ENCODE measurements around the gene TMEM204.

- TF ChIP-seq CTCF (IDR thresholded peaks at IDR 0.05) (no peak), EP300 (IDR thresholded peaks at IDR 0.05) (no peak)
Measured at GRCh38 chr16:1535391-1536291, 2.2 kb downstream of the TMEM204 start.

Measured in ovary (tissue), 3 donors.